GM12874 (cell line): ENCODE data around the gene NOL8.

Experiments used
- CTCF ChIP-seq: IDR thresholded peaks from 2 replicates; pipeline ENCODE4 v1.5.1; 2011; ENCODE audit warnings: low read depth, mild to moderate bottlenecking, control low read depth, low read length, moderate library complexity; ENCODE audit not compliant: insufficient read depth

The NOL8 gene

DNA sequence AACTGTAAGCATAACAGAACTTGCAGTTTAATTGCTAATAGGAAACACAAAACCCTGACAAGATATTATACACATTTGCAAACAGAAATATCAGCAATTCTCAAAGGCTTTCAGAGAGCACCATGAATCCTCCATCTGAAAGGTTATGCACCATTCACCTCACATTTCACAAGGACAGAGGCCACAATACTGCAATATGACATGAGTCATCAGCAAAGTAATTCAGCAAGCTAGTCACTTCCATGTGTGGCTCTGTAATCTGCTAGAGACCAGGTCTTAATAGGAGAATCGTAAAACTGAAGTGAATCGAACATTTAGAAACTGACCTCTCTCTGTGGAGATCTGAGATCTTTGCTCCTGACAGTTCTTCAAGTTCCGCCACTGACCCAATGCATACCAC is 60.0 kb downstream of the NOL8 start:
- TF ChIP-seq CTCF: no peak

- no peak for TF ChIP-seq CTCF
These were observed 62.0 kb downstream of the NOL8 start for GRCh38 chr9:92263131-92263530.

DNA sequence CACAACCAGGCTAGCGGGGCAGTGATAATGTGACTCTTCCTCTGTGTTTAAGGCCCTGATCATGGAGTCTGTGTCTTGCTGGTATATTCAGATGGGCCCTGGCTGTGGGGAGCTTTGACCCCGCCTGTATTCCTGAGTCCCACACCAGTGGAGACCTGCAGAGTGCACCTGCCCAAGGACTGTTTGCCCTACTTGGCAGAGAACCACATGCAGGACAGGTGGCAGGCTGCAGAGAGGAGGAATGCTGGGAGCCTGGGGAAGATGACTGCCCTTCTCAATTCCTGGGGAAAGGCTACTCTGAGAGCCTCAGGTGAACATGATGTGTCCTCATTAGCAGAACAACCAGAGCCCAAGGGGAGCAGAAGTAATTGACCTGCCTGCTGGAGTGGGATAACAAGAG is 67.8 kb downstream of the NOL8 start:
- TF ChIP-seq CTCF: no peak

DNA sequence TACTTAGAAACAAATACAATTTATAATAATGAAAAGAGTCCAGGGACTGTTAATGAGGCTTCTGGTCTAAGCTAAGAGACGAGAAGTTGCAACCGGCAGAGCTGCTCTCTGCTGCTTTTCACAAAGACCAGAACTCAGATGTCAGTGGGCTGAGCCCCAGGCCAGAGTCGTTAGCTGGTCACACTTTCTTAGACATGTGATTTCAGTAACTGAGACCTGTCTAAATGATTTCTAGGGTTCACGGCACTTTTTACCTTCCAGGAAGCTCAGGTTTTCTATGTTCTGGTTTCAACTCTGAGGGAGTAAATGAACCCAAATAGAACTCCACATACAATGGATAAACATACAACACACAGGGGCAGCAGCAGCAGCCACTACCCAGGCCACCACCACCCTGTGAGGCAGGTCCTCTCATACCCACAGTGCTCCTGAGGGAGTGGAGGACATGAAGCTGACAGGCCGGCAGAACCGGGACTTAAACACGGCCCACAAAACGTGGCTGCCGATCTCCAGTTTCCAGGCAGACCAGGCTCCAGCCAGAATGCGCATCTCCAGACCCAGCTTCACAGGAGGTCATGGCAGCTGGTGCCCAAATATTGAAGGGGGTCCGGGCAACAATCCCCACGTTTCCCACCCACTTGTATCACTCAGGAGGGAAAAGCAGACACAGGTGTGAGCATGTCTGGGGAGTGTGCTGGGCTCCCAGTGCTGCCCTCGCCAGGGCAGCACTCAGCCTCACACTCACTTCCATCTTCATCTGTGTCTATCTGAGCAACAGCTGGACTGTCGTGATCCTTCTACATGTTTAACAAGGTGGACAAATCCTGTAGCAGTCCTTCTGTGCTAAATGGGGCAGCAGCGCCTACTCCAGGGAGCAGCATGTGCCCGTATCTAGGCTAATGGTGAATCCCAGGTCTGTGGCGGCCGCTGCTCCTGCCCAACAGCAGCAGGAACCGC is 70.5 kb downstream of the NOL8 start:
- no peak for TF ChIP-seq CTCF

DNA sequence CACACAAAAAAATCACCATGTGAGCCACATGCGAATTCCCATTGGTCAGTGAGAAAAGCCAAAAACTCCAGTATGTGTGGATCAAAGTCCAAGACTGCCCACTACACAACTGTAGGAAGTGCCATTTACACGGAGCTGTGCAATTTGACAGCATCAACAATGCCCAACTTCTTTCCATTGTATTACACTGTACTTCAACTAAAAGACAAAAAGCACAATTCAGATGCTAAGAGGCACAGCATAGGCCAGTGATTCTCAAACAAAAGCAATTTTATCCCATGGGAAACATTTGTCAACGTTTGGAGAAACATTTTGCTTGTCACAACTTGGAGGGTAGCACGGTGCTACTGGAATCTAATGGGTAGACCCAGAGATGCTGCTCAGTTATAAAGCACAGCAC is 71.5 kb downstream of the NOL8 start:
- no peak for TF ChIP-seq CTCF

DNA sequence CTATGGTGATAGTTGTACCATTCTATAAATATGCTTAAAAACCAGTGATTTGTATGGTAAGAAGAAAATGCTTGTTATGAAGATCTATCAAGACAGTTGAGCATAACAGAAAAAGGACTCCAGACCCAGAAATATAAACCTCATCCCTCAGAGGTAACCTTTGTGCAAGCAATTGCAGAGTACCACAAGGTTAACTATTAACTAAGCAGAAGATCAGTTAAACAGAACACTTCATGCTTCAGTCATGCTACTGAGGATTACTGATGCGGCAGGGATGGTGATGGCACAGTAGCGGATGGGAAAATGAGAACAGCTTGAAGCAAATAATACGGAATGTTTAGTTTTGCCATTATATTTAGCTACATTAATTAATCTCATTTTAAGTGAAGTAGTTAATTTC is 77.2 kb downstream of the NOL8 start:
- no peak for TF ChIP-seq CTCF
